GM19463 (cell line): ENCODE data around the gene HRH2.
"Not testable (repeated sequence)": the region's sequence is repeated elsewhere in the genome, so short reads cannot be mapped to it uniquely, and the experiment has no call there.

Experiments
- ATAC-seq: cut with Tn5 transposase; IDR thresholded peaks from one replicate; pipeline ENCODE4 v1.9.1; 2021; ENCODE audit warnings: mild to moderate bottlenecking, moderate library complexity; ENCODE audit not compliant: unreplicated experiment

Gene HRH2

DNA sequence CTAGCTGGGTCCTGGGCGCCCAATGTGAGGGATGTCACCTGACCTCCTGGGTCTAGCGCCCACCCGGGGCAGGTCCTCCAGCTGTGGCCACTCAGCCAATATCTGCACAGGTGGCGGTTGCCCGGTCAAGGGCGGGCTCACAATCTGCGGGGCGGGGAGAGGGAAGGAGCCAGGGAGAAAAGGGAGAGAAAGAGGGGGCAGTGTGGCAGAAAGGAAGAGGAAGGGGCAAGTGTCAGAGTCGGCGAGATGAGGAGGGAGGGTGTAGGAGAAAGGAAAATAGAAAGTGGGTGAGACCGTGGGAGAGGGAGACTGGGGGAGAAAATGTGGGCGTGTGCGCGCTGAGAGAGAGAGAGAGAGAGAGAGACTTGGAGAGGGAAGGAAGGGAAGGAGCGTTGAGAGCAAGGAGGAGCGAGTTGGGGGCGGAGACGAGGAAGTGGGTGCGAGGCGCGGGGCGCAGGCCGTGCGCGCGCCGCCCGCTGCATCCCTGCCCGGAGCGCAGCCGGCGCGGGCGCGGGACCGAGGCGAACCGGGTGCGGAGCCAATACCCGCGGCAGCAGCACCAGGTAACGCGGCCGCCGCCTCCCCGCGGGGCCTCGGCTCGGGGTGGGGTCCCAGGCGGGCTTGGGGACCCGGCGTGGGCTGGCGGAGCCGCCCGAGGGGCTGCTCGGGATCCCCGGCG, at the start of gene HRH2:
Gene HRH2, plus strand, starts transcription at position 479 of the 679 bp plus-strand sequence. CDS start 25,163 bp downstream, outside the sequence.
- no peak for ATAC-seq

DNA sequence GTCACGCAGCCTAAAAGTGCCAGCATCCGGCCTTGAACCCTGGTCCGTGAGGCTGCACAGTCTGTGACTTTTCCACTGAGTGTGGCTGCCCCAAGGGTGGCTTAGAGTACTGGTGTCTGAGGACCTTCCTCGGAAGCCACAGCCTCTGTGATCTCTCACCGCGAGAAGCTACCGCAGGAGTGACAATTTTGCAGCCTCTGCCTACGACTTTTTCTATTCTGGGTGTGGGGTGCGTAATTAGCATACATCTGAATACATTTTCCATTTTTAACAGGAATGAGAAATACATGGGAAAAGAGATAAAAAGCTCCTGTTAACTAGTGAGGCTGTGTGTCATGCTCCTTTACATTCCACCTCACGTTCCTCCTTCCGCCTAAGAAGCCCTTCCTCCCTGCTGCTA, 48.3 kb upstream of the HRH2 start:
- ATAC-seq = no peak

GRCh38 chr5:175610381-175610780, 47.5 kb upstream of the HRH2 start:
- no peak for ATAC-seq

GRCh38 chr5:175610898-175611297, 47.0 kb upstream of the HRH2 start:
- ATAC-seq = no peak

- no peak for ATAC-seq
Observed at GRCh38 chr5:175614223-175614815, 43.6 kb upstream of the HRH2 start.

- ATAC-seq = no peak
Observed at GRCh38 chr5:175614861-175615260, 43.0 kb upstream of the HRH2 start.

- no peak for ATAC-seq
Observed at GRCh38 chr5:175616083-175616482, 41.8 kb upstream of the HRH2 start.

DNA sequence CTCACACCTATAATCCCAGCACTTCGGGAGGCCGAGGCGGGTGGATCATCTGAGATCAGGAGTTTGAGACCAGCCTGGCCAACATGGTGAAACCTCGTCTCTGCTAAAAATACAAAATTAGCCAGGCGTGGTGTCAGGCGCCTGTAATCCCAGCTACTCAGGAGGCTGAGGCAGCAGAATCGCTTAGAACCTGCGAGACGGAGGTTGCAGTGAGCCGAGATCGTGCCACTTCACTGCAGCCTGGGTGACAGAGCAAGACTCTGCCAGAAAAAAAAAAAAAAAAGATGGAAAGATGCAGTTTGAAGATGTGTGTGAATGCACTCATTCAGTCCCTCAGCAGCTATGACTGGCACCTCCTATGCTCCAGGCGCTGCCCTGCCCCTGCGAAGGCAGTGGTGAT, 41.3 kb upstream of the HRH2 start:
- ATAC-seq = not testable (repeated sequence)

DNA sequence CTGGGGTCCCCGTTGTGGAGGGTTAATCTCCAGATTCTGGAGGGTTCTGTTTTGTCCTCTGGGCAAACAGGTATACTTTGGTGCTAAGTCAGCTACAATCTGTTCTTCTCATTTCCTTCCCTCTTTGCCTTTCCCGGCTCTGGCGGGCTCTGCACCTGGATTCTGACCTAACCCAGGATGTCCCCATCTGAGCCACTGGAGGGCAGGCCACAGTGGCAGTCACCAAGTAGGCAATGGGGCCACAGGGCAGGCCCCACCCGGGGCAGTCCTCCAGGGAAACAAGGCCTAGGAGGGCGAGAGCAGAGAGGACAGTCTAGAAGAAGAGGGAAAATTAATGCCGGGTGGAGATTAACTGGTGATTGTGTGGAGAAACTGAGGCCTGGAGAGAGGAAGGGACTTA, 40.4 kb upstream of the HRH2 start:
- ATAC-seq = no peak

GRCh38 chr5:175620527-175620926, 37.3 kb upstream of the HRH2 start:
- ATAC-seq = no peak

GRCh38 chr5:175621971-175622370, 35.9 kb upstream of the HRH2 start:
- ATAC-seq = no peak

GRCh38 chr5:175623088-175623487, 34.8 kb upstream of the HRH2 start:
- no peak for ATAC-seq

DNA sequence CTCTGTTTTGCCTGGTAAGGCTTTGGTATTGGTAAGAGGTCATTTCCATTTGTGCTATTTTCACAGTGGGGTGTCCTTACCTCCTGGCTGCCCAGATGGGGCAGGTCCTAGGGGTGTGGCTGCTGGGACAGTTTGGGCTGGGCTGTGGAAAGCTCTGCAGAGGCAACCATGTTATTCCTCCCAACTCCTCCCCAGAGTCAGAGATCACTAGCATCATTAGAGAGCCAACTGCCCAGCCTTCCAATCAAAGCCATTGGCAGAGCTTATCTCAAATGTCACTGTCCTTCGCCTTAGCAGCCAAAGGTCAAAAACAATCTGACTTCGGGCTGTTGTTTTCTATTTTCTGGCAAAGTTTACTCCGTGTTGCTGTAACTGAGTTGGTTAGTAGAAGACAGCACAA, 33.6 kb upstream of the HRH2 start:
- ATAC-seq = no peak

GRCh38 chr5:175627005-175627404, 30.9 kb upstream of the HRH2 start:
- no peak for ATAC-seq

DNA sequence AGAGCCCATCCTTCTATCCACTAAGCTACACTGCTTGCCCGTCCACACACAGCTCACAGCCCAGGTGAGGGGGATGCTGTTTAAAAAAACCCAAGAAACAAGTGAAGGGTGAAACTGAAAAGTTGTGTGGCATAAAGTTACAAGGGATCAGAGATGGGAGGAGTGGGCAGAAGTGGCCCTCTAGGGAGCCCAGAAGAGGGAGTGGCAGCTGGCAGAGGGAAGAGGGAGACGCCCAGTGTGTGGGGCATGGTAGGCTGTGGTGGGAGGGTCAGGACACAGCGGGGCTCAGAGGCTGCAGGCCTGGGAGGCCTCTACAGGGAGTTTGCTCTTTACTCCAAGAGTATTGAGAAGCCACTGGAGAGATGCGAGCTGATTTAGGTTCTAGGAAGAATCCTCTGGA, 30.1 kb upstream of the HRH2 start:
- ATAC-seq = no peak

GRCh38 chr5:175628668-175629067, 29.2 kb upstream of the HRH2 start:
- no peak for ATAC-seq

GRCh38 chr5:175629261-175629660, 28.6 kb upstream of the HRH2 start:
- no peak for ATAC-seq

- no peak for ATAC-seq
Observed at GRCh38 chr5:175629793-175630192, 28.1 kb upstream of the HRH2 start.

DNA sequence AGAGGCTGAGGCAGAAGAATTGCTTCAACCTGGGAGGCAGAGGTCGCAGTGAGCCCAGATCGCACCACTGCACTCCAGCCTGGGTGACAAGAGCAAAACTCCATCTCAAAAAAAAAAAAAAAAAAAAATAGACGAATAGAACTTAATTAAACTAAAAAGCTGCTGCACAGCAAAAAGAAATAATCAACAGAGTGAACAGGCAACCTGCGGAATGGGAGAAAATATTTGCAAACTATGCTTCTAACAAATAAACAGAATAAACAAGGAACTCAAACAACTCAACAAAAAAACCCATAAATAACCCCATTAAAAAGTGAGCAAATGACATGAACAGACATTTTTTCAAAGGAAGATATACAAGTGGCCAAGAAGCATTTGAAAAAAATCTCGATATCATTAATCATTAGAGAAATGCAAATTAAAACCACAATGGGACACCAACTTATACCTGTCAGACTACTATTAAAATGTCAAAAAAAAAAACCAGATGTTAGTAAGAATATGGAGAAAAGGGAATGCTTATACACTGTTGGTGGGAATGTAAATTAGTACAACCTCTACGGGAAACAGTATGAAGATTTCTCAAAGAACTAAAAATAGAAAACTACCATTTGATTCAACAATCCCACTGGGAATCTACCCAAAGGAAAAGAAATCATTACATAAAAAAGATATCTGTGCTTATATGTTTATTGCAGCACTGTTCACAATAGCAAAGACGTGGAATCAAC, 21.9 kb upstream of the HRH2 start:
- no peak for ATAC-seq

- no peak for ATAC-seq
Observed at GRCh38 chr5:175638305-175638704, 19.6 kb upstream of the HRH2 start.

DNA sequence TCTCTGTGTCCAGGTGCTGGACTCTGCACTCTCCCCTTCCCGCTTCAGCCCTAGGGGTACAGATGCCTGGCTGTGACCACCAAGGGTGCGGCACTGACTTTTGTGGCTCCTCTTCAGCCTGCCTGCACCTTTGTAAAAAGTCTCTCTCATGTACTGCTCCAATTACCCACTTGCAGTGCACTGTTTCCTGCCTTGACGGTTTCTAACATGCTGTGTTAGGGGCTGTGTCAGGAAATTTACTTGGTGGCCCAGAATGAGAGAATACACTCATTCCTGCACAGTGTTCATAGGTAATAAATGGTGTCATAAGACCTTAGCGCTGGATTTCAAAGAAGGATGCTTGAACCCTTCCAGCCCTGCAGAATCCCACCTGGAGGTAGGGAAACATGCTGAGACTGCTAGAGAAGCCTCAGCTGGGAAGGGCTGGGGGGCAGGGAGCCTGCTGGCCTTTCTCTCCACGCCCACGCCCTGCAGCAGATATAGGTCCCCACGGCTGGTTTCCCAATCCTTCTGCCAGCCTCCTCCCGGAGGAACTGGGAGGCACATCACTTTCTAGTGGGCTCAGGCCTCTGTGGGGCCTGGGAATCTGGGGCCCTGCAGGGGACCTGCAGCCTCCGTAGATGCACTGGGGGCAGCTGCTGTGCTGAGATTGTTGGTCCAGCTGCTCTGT, 17.6 kb upstream of the HRH2 start:
- no peak for ATAC-seq

DNA sequence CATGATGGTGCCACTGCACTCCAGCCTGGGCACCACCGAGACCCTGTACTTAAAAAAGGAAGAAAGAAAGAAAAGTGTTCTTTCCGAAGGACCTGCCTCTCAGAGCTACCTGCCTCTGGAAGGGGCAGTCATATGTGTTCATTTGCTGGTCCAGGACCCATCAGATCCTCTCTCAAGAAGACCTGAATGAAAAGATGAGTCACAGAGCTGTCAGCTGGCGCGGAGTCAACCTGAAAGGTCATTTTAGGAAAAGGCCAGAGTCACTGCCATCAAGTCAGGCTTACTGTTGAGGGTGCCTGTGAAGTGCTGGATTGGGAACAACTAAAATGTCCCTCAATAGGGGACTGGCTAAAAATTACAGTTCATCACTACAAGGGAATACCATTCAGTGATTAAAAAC, 14.9 kb upstream of the HRH2 start:
- no peak for ATAC-seq
